Cardiac muscle cell (in vitro differentiated cells and primary cell): ENCODE data around the gene GSTK1. TPM values are rescaled to one million over a fixed set of nuclear protein-coding genes. Genes with fewer than 3 reads are reported as not detected.

Source experiments
- DNase-seq, 2 donors: peaks; one replicate each; pipeline versions ENCODE4 v3.0.0 to v3.0.0-alpha.2; 2010 to 2017; ENCODE audit warnings: low read depth in 1 of 2, low spot score in 1 of 2
- H3K27ac ChIP-seq: fragments of 200-600 bp; sonication (generic); 2 replicates; pipeline ENCODE4 v1.5.1; 2016
- H3K27me3 ChIP-seq: fragments of 200-600 bp; sonication (generic); 2 replicates; pipeline ENCODE4 v1.6.0; 2016; ENCODE audit warnings: control low read depth
- H3K36me3 ChIP-seq: fragments of 200-600 bp; sonication (generic); 2 replicates; pipeline ENCODE4 v1.5.1; 2016; ENCODE audit warnings: control low read depth
- H3K4me1 ChIP-seq: fragments of 200-600 bp; sonication (generic); 2 replicates; pipeline ENCODE4 v1.8.1; 2017; ENCODE audit warnings: low read depth, mild to moderate bottlenecking, mixed run types
- H3K4me3 ChIP-seq: fragments of 200-600 bp; sonication (generic); 2 replicates; pipeline ENCODE4 v1.5.1; 2016; ENCODE audit warnings: mild to moderate bottlenecking
- H3K9me3 ChIP-seq: fragments of 200-600 bp; sonication (generic); 2 replicates; pipeline ENCODE4 v1.5.1; 2017; ENCODE audit warnings: low read depth, mild to moderate bottlenecking, control low read depth
- polyA plus RNA-seq: library from polyadenylated mRNA; unstranded; fragments of >200 nt; fragmentation: Nextera tagmentation; extraction: Ambion mirVana; gene quantifications from 2 replicates; pipeline ENCODE4 v1.2.1, GENCODE V29; 2016
- total RNA-seq: library from RNA; depleted of rRNA; stranded (reverse); fragments of >200 nt; gene quantifications from 2 replicates; pipeline ENCODE4 v1.2.3, GENCODE V29; 2016
- TF ChIP-seq, protein P1 (sequence below): IDR thresholded peaks from 2 replicates; pipeline ENCODE4 v1.5.1; 2012; ENCODE audit warnings: low read depth, mild to moderate bottlenecking, low read length

GSTK1 gene
- total and polyA plus RNA-seq, 2 experiments from 2014 or later, result 218 to 248 TPM

DNA sequence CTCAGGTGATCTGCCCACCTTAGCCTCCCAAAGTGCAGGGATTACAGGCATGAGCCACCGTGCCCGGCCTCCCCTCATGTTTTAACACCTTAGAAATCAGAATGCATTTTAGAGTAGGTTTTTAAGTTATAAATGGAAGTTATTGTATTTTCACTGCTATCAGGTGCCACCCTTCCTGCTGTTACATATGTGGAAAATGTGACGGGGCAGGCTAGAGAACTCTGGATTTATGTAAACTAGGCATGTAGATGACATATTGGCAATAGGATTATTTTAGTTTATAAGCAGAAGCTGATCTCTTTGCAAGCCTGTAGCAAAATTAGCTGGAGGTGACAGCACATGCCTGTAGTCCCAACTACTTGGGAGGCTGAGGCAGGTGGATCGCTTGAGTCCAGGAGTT lies 27.1 kb downstream of the GSTK1 start:
- no peaks in the 10 kb centered on the region for H3K9me3 ChIP-seq
- no peak for DNase-seq
- H3K4me1 ChIP-seq, result peaks cover 3% of the 10 kb centered on the region
- no peak overlapping the region for H3K4me3 ChIP-seq
- no peaks in the 10 kb centered on the region for H3K27me3 ChIP-seq
- TF ChIP-seq, protein P1, sequence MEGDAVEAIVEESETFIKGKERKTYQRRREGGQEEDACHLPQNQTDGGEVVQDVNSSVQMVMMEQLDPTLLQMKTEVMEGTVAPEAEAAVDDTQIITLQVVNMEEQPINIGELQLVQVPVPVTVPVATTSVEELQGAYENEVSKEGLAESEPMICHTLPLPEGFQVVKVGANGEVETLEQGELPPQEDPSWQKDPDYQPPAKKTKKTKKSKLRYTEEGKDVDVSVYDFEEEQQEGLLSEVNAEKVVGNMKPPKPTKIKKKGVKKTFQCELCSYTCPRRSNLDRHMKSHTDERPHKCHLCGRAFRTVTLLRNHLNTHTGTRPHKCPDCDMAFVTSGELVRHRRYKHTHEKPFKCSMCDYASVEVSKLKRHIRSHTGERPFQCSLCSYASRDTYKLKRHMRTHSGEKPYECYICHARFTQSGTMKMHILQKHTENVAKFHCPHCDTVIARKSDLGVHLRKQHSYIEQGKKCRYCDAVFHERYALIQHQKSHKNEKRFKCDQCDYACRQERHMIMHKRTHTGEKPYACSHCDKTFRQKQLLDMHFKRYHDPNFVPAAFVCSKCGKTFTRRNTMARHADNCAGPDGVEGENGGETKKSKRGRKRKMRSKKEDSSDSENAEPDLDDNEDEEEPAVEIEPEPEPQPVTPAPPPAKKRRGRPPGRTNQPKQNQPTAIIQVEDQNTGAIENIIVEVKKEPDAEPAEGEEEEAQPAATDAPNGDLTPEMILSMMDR, result no peak
- H3K27ac ChIP-seq, result no peak overlapping the region
- peaks cover 30% of the 10 kb centered on the region for H3K36me3 ChIP-seq

DNA sequence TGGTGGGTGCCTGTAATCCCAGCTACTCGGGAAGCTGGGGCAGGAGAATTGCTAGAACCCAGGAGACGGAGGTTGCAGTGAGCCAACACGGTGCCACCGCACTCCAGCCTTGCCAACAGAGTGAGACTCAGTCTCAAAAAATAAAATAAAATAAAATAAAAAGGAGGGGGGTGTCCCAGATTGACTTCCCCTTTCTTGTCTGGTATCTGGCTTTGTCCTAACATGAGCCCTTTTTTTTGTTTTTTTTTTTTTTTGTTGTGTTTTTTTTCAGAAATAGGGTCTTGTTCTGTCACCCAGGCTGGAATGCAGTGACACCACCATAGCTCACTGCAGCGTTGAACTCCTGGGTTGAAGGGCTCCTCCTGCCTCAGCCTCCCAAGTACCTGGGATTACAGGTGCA lies 29.6 kb downstream of the GSTK1 start:
- Histone ChIP-seq H3K4me1 (peaks cover 21% of the 10 kb centered on the region), H3K9me3 (no peaks in the 10 kb centered on the region), H3K27ac (no peak overlapping the region), H3K36me3 (peaks cover 39% of the 10 kb centered on the region), H3K27me3 (no peaks in the 10 kb centered on the region), H3K4me3 (no peak overlapping the region)
- TF ChIP-seq, protein P1, result no peak
- DNase-seq, result no peak

DNA sequence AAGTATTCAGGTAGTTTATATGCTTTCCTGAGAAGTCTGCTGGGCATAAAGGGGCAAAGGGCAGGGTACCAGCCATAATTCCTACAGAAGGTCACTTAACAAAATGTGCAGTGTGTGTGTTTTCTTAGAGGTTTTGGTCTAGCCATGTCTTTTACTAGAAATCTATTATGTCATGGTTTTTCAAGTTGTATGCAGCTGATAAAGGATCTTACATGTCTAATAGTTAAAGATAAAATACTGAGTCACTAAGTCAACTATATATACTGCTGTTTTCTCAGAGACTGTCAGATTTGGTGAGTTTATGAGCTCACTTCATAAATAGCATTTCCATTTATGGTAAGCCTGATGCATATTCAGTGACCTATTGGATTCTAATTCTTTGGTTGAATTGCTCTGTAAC lies 32.6 kb downstream of the GSTK1 start:
- DNase-seq, result peak in 1 of 2 donors; percentile 54
- TF ChIP-seq, protein P1, result no peak
- H3K9me3 ChIP-seq, result no peaks in the 10 kb centered on the region
- peak overlapping the region; percentile 68 for H3K27ac ChIP-seq
- H3K27me3 ChIP-seq, result no peaks in the 10 kb centered on the region
- H3K4me1 ChIP-seq, result peaks cover 18% of the 10 kb centered on the region
- peaks cover 59% of the 10 kb centered on the region for H3K36me3 ChIP-seq
- H3K4me3 ChIP-seq, result no peak overlapping the region

GRCh38 chr7:143296686-143297085 lies 33.4 kb downstream of the GSTK1 start:
- no peaks in the 10 kb centered on the region for H3K27me3 ChIP-seq
- peak overlapping the region; percentile 68 for H3K27ac ChIP-seq
- peak overlapping the region; percentile 8 for H3K4me3 ChIP-seq
- H3K4me1 ChIP-seq, result peaks cover 18% of the 10 kb centered on the region
- peaks cover 67% of the 10 kb centered on the region for H3K36me3 ChIP-seq
- DNase-seq, result no peak
- no peaks in the 10 kb centered on the region for H3K9me3 ChIP-seq
- TF ChIP-seq, protein P1, result no peak

DNA sequence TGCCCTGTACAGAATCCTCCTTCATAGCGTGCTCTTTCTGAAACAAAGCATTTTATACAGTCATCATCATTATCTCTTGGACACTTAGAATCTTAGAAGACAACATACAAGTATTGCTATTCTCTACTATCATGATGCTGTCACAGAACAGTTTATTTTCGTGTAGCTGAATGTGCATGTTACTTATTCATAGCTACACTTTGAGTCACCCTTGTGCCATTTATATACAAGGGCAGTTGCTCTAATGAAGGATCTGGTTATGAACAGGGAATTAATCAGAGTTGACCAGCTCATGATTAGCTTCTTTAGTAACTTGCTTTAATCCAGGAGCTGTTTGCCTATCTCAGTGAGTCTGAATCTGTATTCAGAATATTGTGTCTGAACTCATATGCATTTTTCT lies 36.1 kb downstream of the GSTK1 start:
- no peak for DNase-seq
- peaks cover 72% of the 10 kb centered on the region for H3K36me3 ChIP-seq
- peaks cover 18% of the 10 kb centered on the region for H3K4me1 ChIP-seq
- no peaks in the 10 kb centered on the region for H3K9me3 ChIP-seq
- no peak overlapping the region for H3K4me3 ChIP-seq
- no peak overlapping the region for H3K27ac ChIP-seq
- TF ChIP-seq, protein P1, result no peak
- H3K27me3 ChIP-seq, result no peaks in the 10 kb centered on the region

GRCh38 chr7:143299840-143300239 lies 36.6 kb downstream of the GSTK1 start:
- DNase-seq, result peak; percentile 20 to 44
- Histone ChIP-seq H3K4me1 (peaks cover 18% of the 10 kb centered on the region), H3K36me3 (peaks cover 72% of the 10 kb centered on the region), H3K27ac (no peak overlapping the region), H3K9me3 (no peaks in the 10 kb centered on the region), H3K4me3 (no peak overlapping the region), H3K27me3 (no peaks in the 10 kb centered on the region)
- TF ChIP-seq, protein P1, result peak; percentile 58
